GM18909 (cell line): ENCODE data around the gene PLD5.
"Not testable (repeated sequence)": the region's sequence is repeated elsewhere in the genome, so short reads cannot be mapped to it uniquely, and the experiment has no call there.

Experiments used
- ATAC-seq: cut with Tn5 transposase; IDR thresholded peaks from one replicate; pipeline ENCODE4 v1.9.1; 2021; ENCODE audit warnings: mild to moderate bottlenecking; ENCODE audit not compliant: unreplicated experiment, poor library complexity

PLD5 gene

GRCh38 chr1:242187171-242187570 is 337.3 kb downstream of the PLD5 start:
- peak; percentile 41 for ATAC-seq

DNA sequence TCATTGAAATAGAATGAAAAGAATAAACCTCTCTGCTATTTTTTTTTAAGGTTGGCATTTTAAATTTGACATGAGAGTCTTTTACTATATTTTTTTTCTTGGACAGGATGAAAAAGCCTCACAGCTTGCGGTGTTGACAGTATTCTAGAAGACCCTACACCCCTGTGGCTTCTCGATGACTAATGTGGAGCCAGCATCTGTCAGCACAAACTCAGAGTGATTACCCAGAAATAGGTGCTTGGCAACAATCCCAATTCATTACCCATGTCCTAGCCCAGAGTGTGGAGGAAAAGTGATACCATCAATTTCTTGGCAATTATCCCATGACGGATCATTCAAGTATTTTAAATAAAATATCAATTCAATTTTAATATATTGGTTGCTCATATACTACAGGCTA is 338.8 kb downstream of the PLD5 start:
- peak; percentile 43 for ATAC-seq

DNA sequence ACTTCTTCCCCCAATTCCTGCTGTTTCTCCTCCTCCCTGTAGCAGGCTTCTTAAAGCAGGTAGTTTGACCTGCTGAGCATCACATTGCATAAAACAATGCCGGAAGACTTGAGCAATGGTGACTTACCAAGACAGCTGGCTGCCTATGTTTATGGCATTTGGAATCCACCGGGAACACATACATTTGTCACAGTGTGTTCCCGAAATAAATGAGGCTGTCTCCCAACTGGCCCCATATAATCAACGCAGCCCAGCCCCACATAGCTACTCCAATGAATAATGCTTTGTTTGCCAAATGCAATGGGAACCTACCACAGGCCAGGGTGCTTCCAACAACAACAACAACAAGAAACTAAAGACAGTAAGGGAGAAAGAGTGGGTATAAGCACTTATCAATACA is 339.5 kb downstream of the PLD5 start:
- ATAC-seq, result no peak

DNA sequence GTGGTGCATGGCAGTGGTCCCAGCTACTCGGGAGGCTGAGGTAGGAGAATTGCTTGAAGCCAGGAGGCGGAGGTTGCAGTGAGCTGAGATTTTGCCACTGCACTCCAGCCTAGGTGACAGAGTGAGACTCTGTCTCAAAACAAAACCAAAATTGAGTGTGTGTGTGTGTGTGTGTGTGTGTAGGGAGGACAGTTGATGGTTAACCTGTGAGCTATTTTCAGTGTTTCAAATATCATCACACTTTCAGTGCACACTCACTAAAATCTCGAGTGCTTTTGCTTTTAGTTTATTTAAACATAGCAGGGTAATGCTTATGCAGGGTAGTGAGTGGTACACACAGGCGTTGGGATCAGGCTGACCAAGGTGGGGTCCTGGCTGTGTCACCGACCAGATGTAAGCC is 344.7 kb downstream of the PLD5 start:
- ATAC-seq, result peak; percentile 87

DNA sequence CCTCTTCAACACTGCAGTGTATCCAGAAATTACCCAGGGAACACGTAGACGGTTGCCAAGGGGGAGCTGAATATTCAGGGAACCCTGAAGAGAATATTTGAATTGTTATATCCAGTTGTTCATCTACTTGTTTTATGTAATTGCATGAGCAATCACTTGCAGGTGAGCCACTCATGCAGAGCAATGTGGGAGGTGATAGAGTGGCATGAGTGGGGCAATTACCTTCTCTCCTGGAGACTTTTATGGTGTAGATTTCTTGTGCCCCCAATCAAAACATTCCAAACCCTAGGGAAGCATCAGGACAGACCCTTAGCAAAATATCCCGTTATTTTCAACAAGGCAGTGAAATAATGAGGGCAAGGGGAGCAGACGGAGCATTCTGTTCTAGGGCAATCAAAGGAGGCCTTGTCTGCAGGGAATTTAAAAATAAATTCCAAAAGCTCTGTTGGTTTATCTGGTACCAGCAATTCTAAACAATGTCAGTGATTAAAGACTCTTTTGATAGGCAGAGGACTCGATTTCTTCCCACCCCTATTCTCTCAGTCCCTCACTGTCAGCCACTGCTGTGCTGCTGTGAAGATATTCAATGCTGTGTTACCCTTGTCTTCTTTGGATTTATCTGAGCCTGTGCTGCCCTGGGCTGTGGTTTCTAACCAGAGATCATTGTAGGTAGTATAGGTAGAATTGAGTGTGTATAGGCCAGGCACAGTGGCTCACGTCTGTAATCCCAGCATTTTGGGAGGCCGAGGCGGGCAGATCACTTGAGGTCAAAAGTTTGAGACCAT is 345.4 kb downstream of the PLD5 start:
- peak; percentile 12 for ATAC-seq

DNA sequence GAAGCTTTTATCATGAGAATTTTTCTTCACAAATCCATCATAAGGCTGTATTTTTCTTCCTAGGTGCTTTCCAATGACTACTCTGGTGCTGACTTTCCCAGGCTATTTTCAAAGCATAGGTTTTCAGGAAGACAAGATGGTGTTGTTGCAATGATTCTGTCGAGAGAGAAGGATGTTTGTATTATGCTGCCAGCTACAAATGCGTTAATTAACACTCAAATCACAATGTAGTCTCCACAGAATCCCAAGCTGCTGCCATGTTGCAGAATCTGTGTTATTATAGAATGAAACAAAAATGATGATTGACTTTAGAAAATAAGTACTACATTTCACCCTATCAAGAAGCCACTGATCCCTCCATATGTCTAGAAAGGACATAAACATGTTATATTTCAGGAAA is 346.1 kb downstream of the PLD5 start:
- ATAC-seq, result no peak

DNA sequence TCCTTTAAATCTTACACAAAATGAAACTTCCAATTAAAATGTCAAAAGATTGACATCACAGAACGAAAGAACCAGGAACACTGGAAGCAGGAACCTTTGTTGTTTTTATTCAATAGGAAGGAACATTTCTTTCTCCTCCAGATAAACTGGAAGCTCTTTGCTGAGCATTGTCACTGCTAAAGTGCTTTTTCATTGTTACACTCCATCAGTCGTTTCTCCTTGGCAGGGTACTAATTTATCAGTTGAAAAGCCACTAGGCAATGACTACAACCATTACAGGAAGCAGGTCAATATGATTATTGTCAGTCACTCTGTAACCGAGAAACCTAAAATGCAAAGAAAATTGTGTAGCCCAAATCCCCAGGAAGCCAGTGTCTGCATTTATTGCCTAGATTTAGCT is 362.4 kb downstream of the PLD5 start:
- no peak for ATAC-seq

GRCh38 chr1:242147096-242147976 is 377.2 kb downstream of the PLD5 start:
- ATAC-seq, result peak; percentile 60

DNA sequence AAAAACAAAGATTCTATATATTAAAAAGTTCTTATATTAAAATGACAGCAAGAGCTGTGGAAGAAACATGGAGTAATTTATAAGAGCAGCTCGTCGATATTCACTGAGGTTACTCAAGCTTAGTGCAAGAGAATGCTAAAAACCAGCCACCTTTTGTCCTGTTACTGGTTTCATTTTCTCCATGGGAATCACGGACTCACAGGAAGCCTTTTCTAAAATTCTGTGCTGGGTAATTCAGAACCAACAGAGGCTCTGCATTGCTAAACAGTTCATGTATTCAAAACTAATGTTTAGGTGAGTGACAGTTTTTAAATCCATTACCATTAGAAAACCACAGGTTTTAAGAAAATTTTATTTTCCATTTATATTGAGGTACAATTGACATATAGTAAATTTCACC is 377.8 kb downstream of the PLD5 start:
- ATAC-seq, result peak; percentile 32

DNA sequence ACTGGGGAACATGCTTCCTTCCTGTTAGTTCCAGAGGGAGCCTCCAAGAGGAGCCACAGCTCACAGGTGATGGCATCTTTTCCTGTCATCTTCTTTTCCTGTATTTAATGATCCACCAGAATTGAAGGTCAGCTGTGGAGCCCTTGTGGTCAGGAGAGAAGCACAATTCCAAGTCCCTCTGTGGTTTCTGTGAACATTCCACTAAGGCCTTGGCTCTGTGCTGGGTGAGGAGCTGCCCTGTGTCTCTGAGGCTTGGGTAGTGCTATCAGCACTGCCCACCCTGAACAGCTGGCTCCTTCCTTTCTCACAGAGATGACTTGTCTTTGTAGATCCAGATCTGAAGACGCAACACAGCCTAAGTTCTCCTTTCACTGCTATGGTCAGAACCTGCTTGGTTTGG is 383.7 kb downstream of the PLD5 start:
- no peak for ATAC-seq

GRCh38 chr1:242139986-242140385 is 384.5 kb downstream of the PLD5 start:
- peak; percentile 7 for ATAC-seq

DNA sequence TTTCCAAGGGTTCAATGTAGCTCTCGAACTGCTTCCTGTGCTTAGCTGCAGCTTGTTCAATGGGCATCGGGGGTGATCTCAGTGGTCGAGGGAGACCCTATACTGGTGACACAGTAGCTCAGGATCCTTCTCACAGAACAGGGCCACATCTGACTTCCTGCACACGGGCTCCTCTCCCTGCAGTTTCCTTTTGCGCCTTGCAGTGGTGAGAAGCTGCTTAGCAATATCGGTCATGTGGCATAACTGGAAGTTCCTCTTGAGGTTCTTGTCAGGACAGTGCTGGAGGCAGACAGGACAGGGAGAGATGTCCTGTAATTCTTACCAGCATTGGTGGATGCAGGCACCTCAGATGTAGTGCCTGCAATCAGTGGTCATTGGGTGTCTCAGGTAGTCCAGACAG is 385.1 kb downstream of the PLD5 start:
- peak; percentile 86 for ATAC-seq

- no peak for ATAC-seq
These were observed 390.7 kb downstream of the PLD5 start for GRCh38 chr1:242133796-242134195.

- ATAC-seq, result no peak
These were observed 391.1 kb downstream of the PLD5 start for GRCh38 chr1:242133351-242133750.

- ATAC-seq, result no peak
These were observed 392.2 kb downstream of the PLD5 start for GRCh38 chr1:242132121-242132817.

DNA sequence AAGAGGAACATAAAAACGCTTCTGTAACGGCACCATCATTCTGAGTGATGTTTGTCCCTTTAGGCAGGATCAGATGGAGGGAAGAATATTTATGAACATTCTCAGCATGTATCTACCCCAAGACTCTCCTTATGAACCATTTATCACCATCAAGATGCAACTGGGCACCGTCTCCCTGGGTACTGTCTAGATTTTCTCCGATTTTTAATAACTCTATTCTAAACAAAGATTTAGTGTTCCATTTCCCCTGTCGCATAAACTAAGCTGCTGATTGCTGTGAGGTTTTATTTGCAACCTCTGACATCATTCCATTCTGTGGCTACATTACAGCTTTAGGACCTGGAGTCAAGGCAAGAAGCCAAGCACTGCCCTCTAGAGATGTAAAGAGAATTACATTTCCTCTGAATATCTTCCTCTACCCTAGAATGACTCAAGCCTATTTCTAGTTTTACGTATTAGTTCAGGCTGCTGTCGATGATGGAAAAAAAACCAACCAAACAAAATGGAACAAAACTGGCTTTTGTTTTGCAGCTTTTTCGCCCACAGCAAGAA is 395.5 kb downstream of the PLD5 start:
- ATAC-seq, result peak; percentile 76

- no peak for ATAC-seq
These were observed 404.1 kb downstream of the PLD5 start for GRCh38 chr1:242120432-242120831.

GRCh38 chr1:242100921-242101320 is 423.6 kb downstream of the PLD5 start:
- no peak for ATAC-seq

DNA sequence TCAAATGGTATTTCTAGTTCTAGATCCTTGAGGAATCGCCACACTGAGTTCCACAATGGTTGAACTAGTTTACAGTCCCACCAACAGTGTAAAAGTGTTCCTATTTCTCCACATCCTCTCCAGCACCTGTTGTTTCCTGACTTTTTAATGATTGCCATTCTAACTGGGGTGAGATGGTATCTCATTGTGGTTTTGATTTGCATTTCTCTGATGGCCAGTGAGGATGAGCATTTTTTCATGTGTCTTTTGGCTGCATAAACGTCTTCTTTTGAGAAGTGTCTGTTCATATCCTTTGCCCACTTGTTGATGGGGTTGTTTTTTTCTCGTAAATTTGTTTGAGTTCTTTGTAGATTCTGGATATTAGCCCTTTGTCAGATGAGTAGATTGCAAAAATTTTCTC is 427.2 kb downstream of the PLD5 start:
- ATAC-seq, result not testable (repeated sequence)

DNA sequence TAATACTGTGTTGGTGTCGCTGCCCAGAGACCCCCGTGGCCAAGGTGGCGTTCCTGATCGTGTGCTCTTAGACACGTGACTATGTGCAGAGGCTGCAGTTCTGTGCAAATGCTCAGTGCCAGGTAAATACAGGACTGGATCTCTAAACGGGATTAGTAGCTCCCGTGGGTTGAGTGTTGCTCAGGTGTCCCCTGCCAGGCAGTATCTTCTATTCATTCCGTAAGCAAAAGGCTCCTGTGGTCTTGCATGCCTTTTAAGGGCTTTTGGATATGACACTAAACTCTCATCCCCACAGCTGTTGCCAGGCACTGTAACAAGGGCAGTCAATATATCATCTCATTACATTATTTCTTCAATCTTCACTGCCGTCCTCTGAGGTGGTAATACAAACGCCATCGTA is 431.4 kb downstream of the PLD5 start:
- no peak for ATAC-seq

DNA sequence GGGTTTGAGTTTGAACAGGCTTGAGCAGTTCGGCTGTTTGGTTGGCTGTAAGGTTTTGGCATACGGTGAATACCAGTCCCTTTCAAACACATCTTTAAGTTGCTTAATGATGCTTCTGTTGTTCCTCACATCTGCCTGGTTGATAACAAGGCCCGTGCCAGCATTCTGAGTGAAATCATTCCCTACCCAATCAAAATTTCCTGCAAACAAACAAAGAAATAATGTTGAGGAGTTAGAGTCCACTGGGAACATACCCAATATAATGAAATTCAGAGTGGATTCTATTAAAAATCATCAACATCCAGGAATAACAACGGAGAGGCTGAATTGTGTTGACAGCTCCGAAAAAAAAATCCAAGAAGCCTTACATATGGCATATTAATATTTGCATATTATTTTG is 434.6 kb downstream of the PLD5 start:
- ATAC-seq, result no peak
